H9 (cell line): ENCODE measurements around the gene RIBC2. TPM values are rescaled to one million over a fixed set of nuclear protein-coding genes. Genes with fewer than 3 reads are reported as not detected.

Experiments used
- DNase-seq: peaks from one replicate; pipeline ENCODE4 v3.0.0-alpha.2; 2017
- H2AFZ ChIP-seq: one replicate; pipeline ENCODE4 v1.6.1; 2013; ENCODE audit warnings: mild to moderate bottlenecking, low read length, control low read depth, moderate library complexity
- H2AK5ac ChIP-seq: 2 replicates; pipeline ENCODE4 v1.6.1; 2013; ENCODE audit warnings: low read length, control low read depth, mixed read lengths; ENCODE audit not compliant: insufficient read length
- H2BK120ac ChIP-seq: one replicate; pipeline ENCODE4 v1.6.1; 2013; ENCODE audit warnings: low read depth, mild to moderate bottlenecking, low read length, control low read depth, inconsistent platforms; ENCODE audit not compliant: poor library complexity, severe bottlenecking
- H2BK12ac ChIP-seq: 2 replicates; pipeline ENCODE4 v1.6.1; 2013; ENCODE audit warnings: low read length, control low read depth, mixed read lengths, low read depth; ENCODE audit not compliant: insufficient read length
- H2BK15ac ChIP-seq: 2 replicates; pipeline ENCODE4 v1.6.1; 2013; ENCODE audit warnings: low read depth, low read length, control low read depth
- H2BK20ac ChIP-seq: one replicate; pipeline ENCODE4 v1.6.1; 2013; ENCODE audit warnings: low read depth, mild to moderate bottlenecking, low read length, control low read depth, inconsistent platforms; ENCODE audit not compliant: poor library complexity, severe bottlenecking
- H2BK5ac ChIP-seq: 2 replicates; pipeline ENCODE4 v1.6.1; 2013; ENCODE audit warnings: low read length, control low read depth, mixed read lengths; ENCODE audit not compliant: insufficient read length
- H3K14ac ChIP-seq: 2 replicates; pipeline ENCODE4 v1.6.1; 2013; ENCODE audit warnings: low read length, control low read depth; ENCODE audit not compliant: insufficient read depth
- H3K18ac ChIP-seq: 2 replicates; pipeline ENCODE4 v1.6.1; 2013; ENCODE audit warnings: low read depth, mild to moderate bottlenecking, mixed read lengths, low read length, control low read depth; ENCODE audit not compliant: insufficient read length
- H3K23ac ChIP-seq: 2 replicates; pipeline ENCODE4 v1.6.1; 2013; ENCODE audit warnings: low read length, control low read depth, mixed read lengths, low read depth; ENCODE audit not compliant: insufficient read length
- H3K23me2 ChIP-seq: 2 replicates; pipeline ENCODE4 v1.6.1; 2013; ENCODE audit warnings: low read depth, mild to moderate bottlenecking, mixed read lengths, low read length, control low read depth; ENCODE audit not compliant: insufficient read length, poor library complexity, severe bottlenecking
- H3K27ac ChIP-seq: 2 replicates; pipeline ENCODE4 v1.5.1; 2013; ENCODE audit warnings: low read length, control low read depth, mixed read lengths, low read depth; ENCODE audit not compliant: insufficient read length
- H3K27me3 ChIP-seq: 2 replicates; pipeline ENCODE4 v1.6.1; 2013; ENCODE audit warnings: low read length, control low read depth, inconsistent platforms; ENCODE audit not compliant: insufficient read depth
- H3K4ac ChIP-seq: 2 replicates; pipeline ENCODE4 v1.6.1; 2013; ENCODE audit warnings: low read depth, mild to moderate bottlenecking, control low read depth, inconsistent platforms, low read length, moderate library complexity
- H3K4me1 ChIP-seq: 2 replicates; pipeline ENCODE4 v1.6.1; 2013; ENCODE audit warnings: low read length, control low read depth, inconsistent platforms; ENCODE audit not compliant: insufficient read depth
- H3K4me2 ChIP-seq: 2 replicates; pipeline ENCODE4 v1.6.1; 2013; ENCODE audit warnings: low read length, control low read depth, mixed read lengths; ENCODE audit not compliant: insufficient read length, insufficient read depth
- H3K56ac ChIP-seq: 2 replicates; pipeline ENCODE4 v1.6.1; 2013; ENCODE audit warnings: low read depth, mild to moderate bottlenecking, mixed read lengths, low read length, control low read depth; ENCODE audit not compliant: insufficient read length
- H3K79me1 ChIP-seq: 2 replicates; pipeline ENCODE4 v1.6.1; 2013; ENCODE audit warnings: low read depth, mild to moderate bottlenecking, moderate library complexity, low read length, control low read depth, inconsistent platforms; ENCODE audit not compliant: insufficient read depth, poor library complexity, severe bottlenecking
- H3K79me2 ChIP-seq: 2 replicates; pipeline ENCODE4 v1.6.1; 2013; ENCODE audit warnings: low read length, control low read depth, inconsistent platforms; ENCODE audit not compliant: insufficient read depth
- H3K9ac ChIP-seq: 2 replicates; pipeline ENCODE4 v1.6.1; 2013; ENCODE audit warnings: low read length, control low read depth, mixed read lengths; ENCODE audit not compliant: insufficient read length; ENCODE audit errors: extremely low read depth
- H3K9me3 ChIP-seq: one replicate; pipeline ENCODE4 v1.6.1; 2013; ENCODE audit warnings: low read depth, low read length, inconsistent platforms; ENCODE audit not compliant: control insufficient read depth
- H3T11ph ChIP-seq: one replicate; pipeline ENCODE4 v1.6.1; 2013; ENCODE audit warnings: mild to moderate bottlenecking, low read length, control low read depth, inconsistent platforms
- H4K20me1 ChIP-seq: one replicate; pipeline ENCODE4 v1.6.1; 2013; ENCODE audit not compliant: control insufficient read depth, insufficient read length, insufficient read depth
- H4K5ac ChIP-seq: 2 replicates; pipeline ENCODE4 v1.6.1; 2013; ENCODE audit warnings: low read depth, mild to moderate bottlenecking, mixed read lengths, low read length, control low read depth; ENCODE audit not compliant: insufficient read length
- H4K8ac ChIP-seq: replicated peaks from 2 replicates; pipeline ENCODE4 v1.6.1; 2013; ENCODE audit warnings: low read length, control low read depth, mixed read lengths, low read depth; ENCODE audit not compliant: insufficient read length
- H4K91ac ChIP-seq: 2 replicates; pipeline ENCODE4 v1.6.1; 2013; ENCODE audit warnings: low read depth, mild to moderate bottlenecking, moderate library complexity, mixed read lengths, low read length, control low read depth; ENCODE audit not compliant: insufficient read length
- H3K27ac Mint-ChIP-seq, 3 experiments: 2 replicates in 2 of 3; 3 replicates in 1 of 3; pipeline ENCODE4 v1.8.0; 2020 to 2021; ENCODE audit warnings: mixed read lengths in 3 of 3, mild to moderate bottlenecking in 1 of 3, moderate library complexity in 1 of 3
- H3K27me3 Mint-ChIP-seq: 2 replicates; pipeline ENCODE4 v1.8.0; 2021; ENCODE audit warnings: low read depth, mild to moderate bottlenecking, moderate library complexity, mixed read lengths
- H3K36me3 Mint-ChIP-seq, 3 experiments: 2 replicates in 2 of 3; 3 replicates in 1 of 3; pipeline ENCODE4 v1.8.0; 2020 to 2021; ENCODE audit warnings: low read depth in 3 of 3, mixed read lengths in 3 of 3; ENCODE audit not compliant: insufficient read depth in 1 of 3
- H3K4me1 Mint-ChIP-seq, 2 experiments: 2 replicates each; pipeline ENCODE4 v1.8.0; 2020; ENCODE audit warnings: mixed read lengths in 2 of 2
- H3K4me3 Mint-ChIP-seq, 2 experiments: 2 replicates in 1 of 2; 3 replicates in 1 of 2; pipeline ENCODE4 v1.8.0; 2020 to 2021; ENCODE audit warnings: mild to moderate bottlenecking in 2 of 2, mixed read lengths in 2 of 2, moderate library complexity in 1 of 2
- H3K9me3 Mint-ChIP-seq, 2 experiments: 2 replicates in 1 of 2; 3 replicates in 1 of 2; pipeline ENCODE4 v1.8.0; 2020; ENCODE audit warnings: mild to moderate bottlenecking in 2 of 2, mixed read lengths in 2 of 2, moderate library complexity in 1 of 2
- CTCF ChIP-seq: fragments of 200-600 bp; sonication (generic); conservative IDR thresholded peaks from 3 replicates; pipeline ENCODE4 v1.8.0; 2021; ENCODE audit warnings: antibody characterized with exemption, mild to moderate bottlenecking
- WGBS: extraction: QIAGEN DNeasy Blood & Tissue Kit; methylation state at CpG from one replicate; pipeline ENCODE4 v1.1.7; 2013; ENCODE audit warnings: missing lambda C conversion rate, low lambda C conversion rate, mixed read lengths; ENCODE audit not compliant: insufficient read length; ENCODE audit errors: extremely low coverage; 5-methylcytosine and 5-hydroxymethylcytosine counted together
- total RNA-seq: library from RNA; stranded (reverse); gene quantifications from 2 replicates; pipeline ENCODE4 v1.2.1, GENCODE V29; 2021

Gene RIBC2
- total RNA-seq, 1 experiment from 2014 or later: 4.1 TPM

GRCh38 chr22:45422237-45422983 lies 8.9 kb downstream of the RIBC2 start:
- Mint-ChIP-seq H3K36me3 (peaks cover 9 to 25% (median 16%) of the 10 kb centered on the region in 3 experiments; a peak in 6 of 7 replicates), H3K27me3 (peaks cover 11% of the 10 kb centered on the region), H3K4me1 (peaks cover 3 to 9% of the 10 kb centered on the region in 2 experiments; a peak in 3 of 4 replicates), H3K27ac (peak overlapping the region in 1 of 3 experiments; percentile 23; a peak in 1 of 7 replicates), H3K4me3 (no peak overlapping the region), H3K9me3 (peaks cover 0 to 8% of the 10 kb centered on the region in 2 experiments; a peak in 3 of 5 replicates)
- H2BK12ac ChIP-seq: no peak overlapping the region
- H2BK15ac ChIP-seq: no peak overlapping the region
- H3K79me2 ChIP-seq: no peaks in the 10 kb centered on the region
- H4K20me1 ChIP-seq: no peaks in the 10 kb centered on the region
- no peak overlapping the region for H3K4me2 ChIP-seq
- H3K27ac ChIP-seq: no peak overlapping the region
- H4K8ac ChIP-seq: no peak overlapping the region
- H3K4ac ChIP-seq: no peak overlapping the region
- no peaks in the 10 kb centered on the region for H3K23me2 ChIP-seq
- no peak overlapping the region for H2BK5ac ChIP-seq
- no peak for TF ChIP-seq CTCF
- H2AK5ac ChIP-seq: no peak overlapping the region
- no peak for DNase-seq
- no peak overlapping the region for H3K18ac ChIP-seq
- WGBS: no CpG with 5 or more reads among the region's 14 CpGs
- no peak overlapping the region for H2BK20ac ChIP-seq
- no peaks in the 10 kb centered on the region for H3K4me1 ChIP-seq
- H2AFZ ChIP-seq: no peak overlapping the region
- no peak overlapping the region for H3T11ph ChIP-seq
- H2BK120ac ChIP-seq: no peak overlapping the region
- no peak overlapping the region for H3K23ac ChIP-seq
- no peak overlapping the region for H3K56ac ChIP-seq
- no peaks in the 10 kb centered on the region for H3K79me1 ChIP-seq
- no peaks in the 10 kb centered on the region for H3K27me3 ChIP-seq
- no peak overlapping the region for H3K9ac ChIP-seq
- H3K14ac ChIP-seq: no peak overlapping the region
- no peak overlapping the region for H4K5ac ChIP-seq
- H4K91ac ChIP-seq: no peak overlapping the region
- no peaks in the 10 kb centered on the region for H3K9me3 ChIP-seq
